Measurements from ENCODE around the gene SLC25A11. TPM values are rescaled to one million over a fixed set of nuclear protein-coding genes. Genes with fewer than 3 reads are reported as not detected.

SLC25A11 gene
- total RNA-seq, 1 experiment from 2014 or later = 64.1 TPM

- no peak for DNase-seq (ENCODE audit: low spot score)
Observed at GRCh38 chr17:4895657-4896331, 44.1 kb downstream of the SLC25A11 start.

GRCh38 chr17:4895121-4895520, 44.7 kb downstream of the SLC25A11 start:
- DNase-seq (ENCODE audit: low spot score) = no peak

GRCh38 chr17:4893721-4894560, 45.9 kb downstream of the SLC25A11 start:
- DNase-seq (ENCODE audit: low spot score) = no peak

- no peak for DNase-seq (ENCODE audit: low spot score)
Observed at GRCh38 chr17:4893272-4893671, 46.6 kb downstream of the SLC25A11 start.

GRCh38 chr17:4892499-4893221, 47.2 kb downstream of the SLC25A11 start:
- no peak for DNase-seq (ENCODE audit: low spot score)

- DNase-seq (ENCODE audit: low spot score) = no peak
Observed at GRCh38 chr17:4891411-4892410, 48.1 kb downstream of the SLC25A11 start.

GRCh38 chr17:4887581-4887980, 52.3 kb downstream of the SLC25A11 start:
- DNase-seq (ENCODE audit: low spot score) = no peak

Other genes with a start within 250 kb of the SLC25A11 start
- gene PELP1, start 235.9 kb downstream of the SLC25A11 start, total RNA-seq (2014; rRNA removed; shearing (Covaris generic)) = 4.1 and 4.4 TPM in 2 replicates
- gene ARRB2, start 229.4 kb downstream of the SLC25A11 start, total RNA-seq (2014; rRNA removed; shearing (Covaris generic)) = 2.4 and 4.1 TPM in 2 replicates
- gene MED11, start 208.6 kb downstream of the SLC25A11 start, total RNA-seq (2014; rRNA removed; shearing (Covaris generic)) = 15.8 and 24.0 TPM in 2 replicates
- gene ZMYND15, start 200.2 kb downstream of the SLC25A11 start, total RNA-seq (2014; rRNA removed; shearing (Covaris generic)) = not detected in 2 replicates
- 1.5 and 7.3 TPM in 2 replicates for gene CXCL16, start 200.1 kb downstream of the SLC25A11 start, total RNA-seq (2014; rRNA removed; shearing (Covaris generic))
- gene TM4SF5, start 168.2 kb downstream of the SLC25A11 start, total RNA-seq (2014; rRNA removed; shearing (Covaris generic)) = not detected in 2 replicates
- not detected in 2 replicates for gene VMO1, start 153.7 kb downstream of the SLC25A11 start, total RNA-seq (2014; rRNA removed; shearing (Covaris generic))
- gene GLTPD2, start 151.1 kb downstream of the SLC25A11 start, total RNA-seq (2014; rRNA removed; shearing (Covaris generic)) = not detected in 2 replicates
- gene PSMB6, start 143.9 kb downstream of the SLC25A11 start, total RNA-seq (2014; rRNA removed; shearing (Covaris generic)) = 186 and 232 TPM in 2 replicates
- 5.0 and 11.7 TPM in 2 replicates for gene PLD2, start 132.9 kb downstream of the SLC25A11 start, total RNA-seq (2014; rRNA removed; shearing (Covaris generic))
- 7.4 and 8.4 TPM in 2 replicates for gene MINK1, start 106.7 kb downstream of the SLC25A11 start, total RNA-seq (2014; rRNA removed; shearing (Covaris generic))
- 0.08 TPM in 1 of 2 replicates, not detected in the other for gene C17orf107, start 40.5 kb downstream of the SLC25A11 start, total RNA-seq (2014; rRNA removed; shearing (Covaris generic))
- 0.04 and 0.14 TPM in 2 replicates for gene CHRNE, start 36.9 kb downstream of the SLC25A11 start, total RNA-seq (2014; rRNA removed; shearing (Covaris generic))
- gene GP1BA, start 7.8 kb downstream of the SLC25A11 start, total RNA-seq (2014; rRNA removed; shearing (Covaris generic)) = not detected in 2 replicates
- gene RNF167, start 222 bp upstream of the SLC25A11 start, total RNA-seq (2014; rRNA removed; shearing (Covaris generic)) = 15.1 and 17.3 TPM in 2 replicates
- gene PFN1, start 8.5 kb upstream of the SLC25A11 start, total RNA-seq (2014; rRNA removed; shearing (Covaris generic)) = 738 and 894 TPM in 2 replicates
- gene ENO3, start 11.1 kb upstream of the SLC25A11 start, total RNA-seq (2014; rRNA removed; shearing (Covaris generic)) = 1.7 and 4.7 TPM in 2 replicates
- gene SPAG7, start 27.8 kb upstream of the SLC25A11 start, total RNA-seq (2014; rRNA removed; shearing (Covaris generic)) = 24.0 and 32.2 TPM in 2 replicates
- 0.90 and 0.97 TPM in 2 replicates for gene CAMTA2, start 47.6 kb upstream of the SLC25A11 start, total RNA-seq (2014; rRNA removed; shearing (Covaris generic))
- 0.23 and 0.39 TPM in 2 replicates for gene INCA1, start 57.5 kb upstream of the SLC25A11 start, total RNA-seq (2014; rRNA removed; shearing (Covaris generic))
- gene KIF1C, start 57.9 kb upstream of the SLC25A11 start, total RNA-seq (2014; rRNA removed; shearing (Covaris generic)) = 9.9 and 13.0 TPM in 2 replicates
- gene SLC52A1, start 95.4 kb upstream of the SLC25A11 start, total RNA-seq (2014; rRNA removed; shearing (Covaris generic)) = not detected in 2 replicates
- gene ZFP3, start 138.4 kb upstream of the SLC25A11 start, total RNA-seq (2014; rRNA removed; shearing (Covaris generic)) = 0.04 and 0.14 TPM in 2 replicates
- 5.0 and 8.5 TPM in 2 replicates for gene ZNF232, start 171.8 kb upstream of the SLC25A11 start, total RNA-seq (2014; rRNA removed; shearing (Covaris generic))
- gene USP6, start 176.0 kb upstream of the SLC25A11 start, total RNA-seq (2014; rRNA removed; shearing (Covaris generic)) = 0.02 TPM in 1 of 2 replicates, not detected in the other

Measured in H4 (cell line).